GM19438 (cell line): ENCODE data around the gene FANK1.
"Not testable (repeated sequence)": the region's sequence is repeated elsewhere in the genome, so short reads cannot be mapped to it uniquely, and the experiment has no call there.

Source experiments
- ATAC-seq: cut with Tn5 transposase; IDR thresholded peaks from one replicate; pipeline ENCODE4 v1.9.1; 2021; ENCODE audit warnings: low read depth; ENCODE audit not compliant: unreplicated experiment

Gene FANK1

DNA sequence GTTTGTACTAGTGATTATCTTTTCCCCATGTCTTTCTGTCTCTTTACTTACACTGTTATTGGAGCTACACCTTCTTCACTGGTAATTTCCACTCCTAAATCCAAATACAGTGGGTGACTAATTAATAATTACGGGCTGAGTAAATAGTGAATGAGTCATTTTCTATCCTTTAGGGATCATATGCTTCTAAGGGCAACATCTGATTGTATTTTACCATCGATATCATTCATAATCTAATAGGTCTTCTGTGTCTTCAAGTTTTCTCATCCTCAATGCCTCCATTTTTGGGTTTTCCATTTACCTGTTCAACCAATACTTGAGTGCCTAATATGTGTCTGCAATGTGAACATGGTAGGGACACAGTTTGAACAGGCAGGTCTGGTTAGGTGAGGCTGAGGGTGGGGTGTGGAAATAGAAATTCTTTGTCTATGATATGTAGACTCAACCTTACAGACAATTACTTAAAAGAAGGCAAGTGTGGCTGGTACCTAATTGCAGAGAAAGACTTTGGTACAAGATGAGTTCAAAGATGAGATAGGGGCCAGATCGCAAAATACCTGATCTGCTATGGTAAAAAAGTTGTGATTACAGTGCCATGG is 9.4 kb upstream of the FANK1 start:
- no peak for ATAC-seq

DNA sequence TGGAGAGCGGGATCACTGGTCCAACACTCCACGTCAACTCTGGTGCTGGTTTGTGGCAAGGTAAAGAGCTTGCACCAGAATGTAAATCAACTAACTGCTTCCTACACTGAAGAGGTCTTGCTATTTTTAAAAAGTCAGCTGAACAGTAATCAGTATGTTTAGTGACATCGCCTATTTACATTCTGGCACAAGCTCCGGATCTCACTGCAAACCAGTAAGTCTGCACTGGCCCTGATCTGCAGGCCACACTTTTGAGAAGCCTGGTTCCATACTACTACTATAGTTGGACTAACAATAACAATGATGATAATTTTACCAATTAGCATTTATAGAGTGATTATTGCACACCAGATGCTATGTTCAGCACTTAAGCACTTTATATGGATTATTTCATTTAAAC is 6.9 kb upstream of the FANK1 start:
- ATAC-seq, result not testable (repeated sequence)

DNA sequence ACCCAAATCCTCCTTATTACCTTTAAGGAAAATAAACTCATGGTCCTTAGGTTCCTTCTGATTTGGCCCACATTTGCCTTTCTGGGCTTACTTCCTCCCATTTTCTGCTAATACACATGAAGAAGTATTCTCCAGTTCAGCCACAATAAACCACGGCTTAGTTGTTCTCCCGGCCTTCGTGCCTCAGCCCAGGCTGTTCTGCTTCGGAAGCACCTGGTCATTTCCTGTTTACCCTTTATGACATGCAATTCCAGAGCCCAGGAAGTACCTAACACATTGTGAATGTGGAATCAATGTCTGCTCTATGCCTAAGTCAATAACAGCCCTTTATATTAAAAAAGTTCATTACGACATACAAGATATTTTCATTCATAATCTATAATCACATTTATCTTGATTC is 4.0 kb upstream of the FANK1 start:
- not testable (repeated sequence) for ATAC-seq

DNA sequence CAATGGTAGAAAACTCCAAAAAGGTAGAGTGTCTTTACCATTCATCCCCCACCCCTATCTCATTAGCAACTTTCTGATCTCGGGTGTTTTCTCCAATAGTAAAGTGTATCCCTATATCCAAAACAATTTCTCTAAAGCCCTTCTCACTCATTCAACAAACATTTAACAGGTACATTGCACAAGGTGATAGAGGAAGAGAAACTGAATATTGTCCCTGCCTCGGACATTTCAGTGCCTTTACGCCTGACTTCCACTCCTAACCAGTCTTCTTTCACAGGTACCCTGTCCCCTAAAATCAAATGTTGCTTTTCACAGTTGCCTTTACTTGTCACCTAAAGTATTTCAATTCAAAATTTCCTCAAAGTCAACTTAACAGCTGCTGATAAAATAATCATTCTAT is 2.2 kb upstream of the FANK1 start:
- not testable (repeated sequence) for ATAC-seq

DNA sequence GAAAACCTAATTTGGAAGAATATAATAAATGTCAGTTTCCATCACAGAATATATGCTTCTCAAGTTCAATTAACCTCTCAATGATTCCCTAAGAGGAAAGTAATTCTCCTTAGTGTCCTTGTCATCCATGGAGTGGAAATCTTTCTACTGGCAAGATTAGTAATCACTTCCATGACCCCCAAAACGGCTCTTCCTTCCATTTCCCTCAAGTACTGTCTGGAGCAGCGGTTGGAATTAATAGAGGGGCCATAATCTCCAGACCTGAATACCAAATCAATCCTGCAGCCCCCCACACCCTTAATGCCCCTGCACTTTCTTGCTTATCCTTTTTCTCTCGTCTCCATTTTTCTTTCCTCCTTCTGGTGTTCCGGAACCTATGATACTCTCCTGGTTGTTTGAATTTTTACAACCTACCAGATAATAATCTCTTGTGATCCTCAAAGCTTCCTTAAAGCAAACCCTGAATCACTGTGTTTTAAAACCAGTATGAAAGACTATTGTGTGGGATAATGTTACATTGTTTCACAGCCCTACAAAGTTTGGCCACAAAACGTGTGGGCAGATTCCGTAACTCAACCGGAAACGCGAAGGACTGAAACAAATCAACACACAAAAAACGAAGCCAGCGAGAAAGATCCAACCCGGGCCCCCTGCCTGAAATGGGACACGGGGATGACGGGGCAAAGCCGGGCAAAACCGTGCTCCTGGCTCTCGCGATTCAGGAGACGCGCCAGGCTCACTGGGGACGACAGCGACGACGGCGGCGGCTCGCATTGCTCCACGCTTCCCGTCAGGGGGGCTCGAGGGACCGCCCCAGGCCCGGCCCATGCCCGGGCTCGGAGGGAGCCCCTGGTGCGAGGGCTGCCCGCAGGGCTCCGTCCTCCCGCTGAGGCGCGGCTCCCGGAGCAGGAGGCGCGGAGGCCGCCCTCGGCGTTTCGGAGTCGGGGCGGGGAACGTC is 955 bp upstream of the FANK1 start:
- ATAC-seq, result peak; percentile 63

DNA sequence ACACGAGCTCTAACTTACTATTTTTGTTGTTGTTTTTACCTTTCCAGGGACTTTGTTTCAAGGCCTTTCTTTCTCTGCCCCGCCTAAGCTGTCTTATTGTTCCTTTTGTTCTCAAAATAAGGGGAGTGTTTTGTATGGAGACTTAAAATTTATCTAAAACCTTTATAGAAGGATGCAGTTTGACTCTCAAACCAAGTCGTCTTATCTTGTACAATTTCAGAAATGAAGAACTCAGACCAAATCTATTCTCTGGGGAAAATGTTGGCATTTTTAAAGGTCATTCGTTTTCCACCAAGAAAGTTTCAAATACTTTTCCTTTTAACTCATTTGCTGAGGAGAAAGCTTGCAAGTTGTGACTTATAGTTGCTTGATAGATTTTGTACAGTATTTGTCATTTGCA is 953 bp downstream of the FANK1 start:
- not testable (repeated sequence) for ATAC-seq

DNA sequence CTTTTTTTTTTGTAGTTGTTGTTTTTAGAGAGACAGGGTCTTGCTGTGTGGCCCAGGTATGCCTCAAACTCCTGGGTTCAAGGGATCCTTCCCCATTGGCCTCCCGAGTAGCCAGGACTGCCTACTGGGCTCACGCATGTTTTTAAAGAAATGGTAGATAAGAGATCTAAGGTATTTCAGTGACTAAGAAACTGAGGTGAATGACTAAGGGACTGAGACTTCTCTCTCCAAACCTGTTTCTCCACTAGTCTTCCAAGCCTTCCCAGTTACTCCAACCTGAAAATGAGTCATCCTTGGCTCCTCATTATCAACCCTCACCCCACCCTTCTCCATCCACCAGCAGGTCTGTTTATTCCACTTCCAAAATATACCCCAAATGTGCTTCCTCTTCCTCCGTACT is 4.6 kb downstream of the FANK1 start:
- ATAC-seq, result not testable (repeated sequence)

DNA sequence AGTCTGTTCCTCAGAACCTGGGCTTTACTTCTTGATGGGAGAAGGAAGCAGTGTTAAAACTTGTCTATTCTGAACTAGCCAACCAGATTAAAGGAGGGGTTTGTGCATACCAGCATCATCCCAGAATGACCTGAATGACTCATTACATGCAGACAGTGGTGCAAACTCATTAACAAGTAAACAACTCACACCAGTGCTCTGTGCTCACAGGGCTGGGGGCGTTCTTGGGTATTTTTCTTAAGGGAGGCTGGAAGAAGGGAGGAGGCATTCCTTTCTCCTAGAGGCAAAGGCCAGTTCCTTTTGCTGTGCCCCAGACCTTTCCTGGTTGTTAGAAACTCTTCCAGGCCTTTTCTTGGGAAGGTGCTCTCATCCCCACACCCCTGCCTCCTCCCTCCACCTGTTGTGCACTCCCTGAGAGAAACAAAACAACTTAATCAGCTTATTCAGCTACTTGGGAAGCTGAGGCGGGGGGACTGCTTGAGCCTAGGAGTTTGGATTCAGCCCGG is 6.8 kb downstream of the FANK1 start:
- not testable (repeated sequence) for ATAC-seq

DNA sequence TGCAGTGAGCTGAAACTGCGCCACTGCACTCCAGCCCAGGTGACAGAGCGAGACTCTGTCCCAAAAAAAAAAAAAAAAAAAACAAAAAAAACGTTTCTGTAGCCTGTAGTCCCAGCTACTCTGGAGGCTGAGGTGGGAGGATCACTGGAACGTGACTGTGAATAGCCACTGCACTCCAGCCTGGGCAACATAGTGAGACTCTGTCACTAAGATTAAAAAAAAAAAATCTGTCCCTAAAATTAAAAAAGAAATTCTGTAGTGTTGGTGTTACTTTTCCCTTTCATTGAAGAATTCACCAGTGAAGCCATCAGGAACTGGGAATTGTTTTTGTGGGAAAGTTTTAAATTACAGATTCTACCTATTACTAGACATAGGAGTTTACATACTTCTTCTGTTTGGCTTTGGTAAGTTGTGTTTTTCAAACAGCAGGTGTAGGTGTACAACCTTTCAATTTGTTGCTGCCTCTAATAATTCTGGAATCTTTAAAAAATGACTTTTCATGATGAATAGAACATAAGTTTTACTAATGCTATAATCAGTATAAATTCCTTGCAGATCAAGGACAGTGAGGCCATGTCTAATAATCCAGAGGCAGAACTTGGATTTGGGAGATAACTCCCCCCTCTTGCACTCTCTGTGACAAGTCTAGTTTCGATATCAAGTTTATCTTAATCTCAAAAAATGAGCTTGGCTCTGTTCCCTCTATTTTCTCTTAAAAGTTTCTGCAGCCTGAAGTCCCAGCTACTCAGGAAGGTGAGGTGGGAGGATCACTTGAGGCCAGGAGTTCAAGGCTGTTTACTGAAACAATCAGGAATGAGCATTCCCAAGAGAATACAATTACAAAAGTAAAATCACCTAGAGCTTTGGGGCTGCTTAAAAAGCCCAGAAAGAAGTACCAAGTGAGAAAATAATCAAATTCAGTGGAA is 9.0 kb downstream of the FANK1 start:
- not testable (repeated sequence) for ATAC-seq

DNA sequence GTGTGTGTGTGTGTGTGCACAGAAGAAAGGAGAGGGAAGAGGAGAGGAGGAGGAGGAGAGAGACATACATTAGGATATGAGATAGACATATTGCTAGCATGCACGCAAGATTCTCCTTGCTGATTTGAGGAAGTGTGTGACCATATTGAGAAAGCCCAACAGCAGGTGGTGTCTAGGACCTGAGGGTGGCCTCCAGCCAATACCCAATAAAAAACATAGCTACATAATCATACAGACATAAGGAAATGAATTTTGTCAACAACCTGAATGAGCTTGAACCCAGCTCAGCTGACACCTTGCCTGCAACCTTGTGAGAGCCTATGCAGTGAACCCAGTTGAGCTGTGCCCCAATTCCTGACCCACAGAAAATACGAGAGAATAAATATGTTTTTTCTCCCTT is 11.2 kb downstream of the FANK1 start:
- ATAC-seq, result not testable (repeated sequence)

DNA sequence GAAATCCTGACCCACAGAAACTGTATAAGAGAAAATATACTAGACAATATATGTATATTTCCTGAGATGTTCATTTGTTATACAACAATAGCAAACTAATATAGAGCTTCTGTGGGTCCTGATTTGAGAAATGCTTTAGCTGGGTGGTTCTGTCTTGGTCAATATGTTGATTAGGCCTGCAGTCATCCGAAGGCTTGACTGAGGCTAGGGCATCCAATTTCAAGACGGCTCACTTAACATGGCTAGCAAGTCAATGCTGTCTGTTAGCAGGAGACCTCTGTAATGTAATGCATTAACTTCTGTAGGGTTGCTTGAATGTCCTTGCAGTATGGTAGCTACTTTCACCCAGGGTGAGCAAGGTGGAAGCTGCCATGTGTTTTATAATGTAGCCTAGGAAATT is 12.4 kb downstream of the FANK1 start:
- not testable (repeated sequence) for ATAC-seq

DNA sequence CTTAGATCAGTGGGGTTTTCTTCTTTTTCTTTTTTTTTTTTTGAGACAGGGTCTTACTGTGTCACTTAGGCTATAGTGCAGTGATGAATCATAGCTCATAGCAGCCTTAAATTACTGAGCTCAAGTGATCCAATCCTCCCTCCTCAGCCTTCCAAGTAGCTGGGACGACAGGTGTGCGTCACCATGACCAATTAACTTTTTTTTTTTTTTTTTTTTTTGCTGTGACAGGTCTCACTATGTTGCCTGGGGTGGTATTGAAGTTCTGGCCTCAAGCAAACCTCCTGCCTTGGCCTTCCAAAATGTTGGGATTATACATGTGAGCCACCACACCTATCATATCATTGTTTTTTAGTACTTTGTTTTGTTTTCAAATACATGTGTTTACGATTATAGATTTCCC is 13.1 kb downstream of the FANK1 start:
- not testable (repeated sequence) for ATAC-seq

DNA sequence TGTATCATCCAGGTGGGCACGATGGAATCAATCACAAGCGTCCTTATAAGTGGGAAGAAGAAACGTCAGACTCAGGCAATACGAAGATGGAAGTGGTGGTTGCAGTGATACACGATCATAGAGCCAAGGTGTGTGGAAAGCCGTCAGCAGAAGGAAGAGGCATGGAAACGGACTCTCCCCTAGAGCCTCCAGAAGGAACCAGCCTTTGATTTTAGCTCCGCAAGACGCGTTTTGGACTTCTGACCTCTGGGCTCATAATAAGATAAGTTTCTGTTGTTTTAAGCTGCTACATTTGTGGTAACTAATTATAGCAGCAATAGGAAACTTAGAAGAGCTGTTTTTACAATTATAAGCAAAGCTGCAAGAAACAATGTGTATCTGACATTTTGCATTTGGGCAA is 14.8 kb downstream of the FANK1 start:
- no peak for ATAC-seq

DNA sequence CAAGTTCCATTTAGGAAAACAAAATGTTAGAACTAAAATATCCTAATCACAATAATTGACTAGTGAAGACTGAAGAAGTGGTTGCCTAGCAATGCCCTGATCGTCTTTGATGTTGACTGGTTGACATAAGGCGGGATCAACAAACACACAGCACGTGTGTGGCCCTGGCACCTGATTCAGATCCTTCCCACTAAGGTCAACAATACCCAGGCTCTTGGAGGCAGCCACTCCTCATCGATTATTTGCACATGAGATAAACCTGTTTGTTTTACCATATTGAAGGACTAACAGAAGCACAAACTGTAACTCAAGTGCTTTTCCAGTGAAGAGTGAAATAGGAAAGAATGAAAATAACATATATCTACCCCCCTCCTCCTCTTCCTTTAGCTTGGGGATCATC is 15.6 kb downstream of the FANK1 start:
- no peak for ATAC-seq

DNA sequence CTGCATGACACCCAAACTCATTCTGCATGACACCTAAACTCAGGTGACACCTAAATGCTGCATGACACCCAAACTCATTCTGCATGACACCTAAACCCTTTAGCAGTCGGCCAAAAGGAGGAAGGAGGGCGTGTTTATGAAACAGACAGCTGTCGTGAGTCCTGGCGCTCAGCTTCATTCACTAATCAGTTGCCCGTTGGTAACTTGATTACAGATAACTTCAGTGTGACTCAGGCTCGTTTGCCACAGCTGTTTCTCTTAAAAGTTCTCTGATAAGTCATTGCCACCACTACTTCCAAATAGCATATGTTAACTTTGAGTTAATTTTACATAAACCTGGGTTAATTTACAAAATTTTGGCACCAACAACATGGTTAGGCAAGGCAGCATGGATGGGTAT is 16.9 kb downstream of the FANK1 start:
- not testable (repeated sequence) for ATAC-seq

DNA sequence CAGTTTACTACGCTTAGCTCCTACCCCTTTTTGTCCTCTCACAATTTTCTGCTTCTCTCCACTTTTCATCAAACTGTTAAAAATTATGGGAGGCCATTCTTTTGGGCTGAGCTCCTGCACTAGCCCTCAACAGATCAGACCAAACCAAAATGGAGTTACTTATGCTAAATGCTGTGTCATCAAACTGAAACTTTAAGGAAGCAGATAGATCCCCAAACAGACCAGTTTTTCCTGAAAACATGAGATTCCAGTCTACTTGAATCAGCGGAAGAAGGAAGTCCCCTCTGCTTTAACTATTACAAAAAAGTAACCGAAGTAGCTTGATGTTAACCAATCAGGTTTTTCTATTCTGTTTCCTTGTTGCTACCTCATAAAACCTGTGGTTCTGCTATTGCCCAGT is 20.6 kb downstream of the FANK1 start:
- ATAC-seq, result no peak

DNA sequence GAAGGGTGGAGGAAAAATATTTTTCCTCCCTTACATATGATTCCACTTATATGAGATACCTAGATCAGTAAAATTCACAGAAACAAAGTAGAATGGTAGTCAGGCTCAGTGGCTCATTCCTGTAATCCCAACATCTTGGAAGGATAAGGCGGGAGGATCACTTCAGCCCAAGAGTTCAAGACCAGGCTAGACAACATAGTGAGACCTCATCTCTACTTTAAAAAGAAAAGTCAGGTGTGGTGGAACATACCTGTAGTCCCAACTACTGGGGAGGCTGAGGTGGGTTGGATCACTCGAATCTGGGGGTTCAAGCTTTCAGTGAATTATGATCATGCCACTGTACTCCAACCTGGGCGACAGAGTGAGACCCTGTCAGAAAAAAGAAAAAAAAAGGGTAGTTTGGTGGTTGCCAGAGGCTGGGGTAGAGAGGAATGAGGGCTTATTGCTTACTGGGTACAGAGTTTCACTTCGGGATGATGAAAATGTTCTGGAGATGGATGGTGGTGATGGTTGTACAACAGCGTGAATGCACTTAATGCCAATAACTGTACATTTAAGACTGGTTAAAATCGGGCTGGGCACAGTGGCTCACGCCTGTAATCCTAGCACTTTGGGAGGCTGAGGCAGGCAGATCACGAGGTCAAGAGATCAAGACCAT is 21.5 kb downstream of the FANK1 start:
- not testable (repeated sequence) for ATAC-seq

DNA sequence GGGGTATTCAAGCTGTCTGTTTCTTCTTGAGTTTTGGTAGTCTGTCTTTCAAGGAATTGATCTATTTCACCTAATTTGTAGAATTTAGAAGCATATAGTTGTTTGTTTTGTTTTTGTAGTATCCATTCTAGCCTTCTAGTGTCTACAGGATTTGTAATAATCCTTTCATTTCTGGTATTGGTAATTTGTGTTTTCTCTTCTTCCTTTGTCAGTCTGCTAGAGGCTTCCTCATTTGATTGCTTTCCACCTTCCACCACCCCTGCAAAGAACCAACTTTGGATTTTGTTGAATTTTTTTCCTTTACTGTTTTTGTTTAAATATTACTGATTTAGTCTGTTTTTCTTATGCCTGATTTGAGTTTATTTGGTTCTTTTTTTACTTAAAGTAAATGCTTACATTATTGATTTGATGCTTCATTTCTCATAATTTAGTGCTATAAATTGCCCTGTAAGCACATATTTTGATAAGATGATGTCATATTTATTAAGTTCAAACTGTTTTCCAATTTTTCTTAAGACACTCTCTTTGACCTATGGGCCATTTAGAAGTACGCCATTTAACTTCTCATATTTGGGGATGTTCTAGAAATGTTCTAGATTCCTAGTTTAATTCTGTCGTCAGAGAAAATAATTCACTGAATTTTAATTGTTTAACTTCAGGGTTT is 25.4 kb downstream of the FANK1 start:
- ATAC-seq, result not testable (repeated sequence)

DNA sequence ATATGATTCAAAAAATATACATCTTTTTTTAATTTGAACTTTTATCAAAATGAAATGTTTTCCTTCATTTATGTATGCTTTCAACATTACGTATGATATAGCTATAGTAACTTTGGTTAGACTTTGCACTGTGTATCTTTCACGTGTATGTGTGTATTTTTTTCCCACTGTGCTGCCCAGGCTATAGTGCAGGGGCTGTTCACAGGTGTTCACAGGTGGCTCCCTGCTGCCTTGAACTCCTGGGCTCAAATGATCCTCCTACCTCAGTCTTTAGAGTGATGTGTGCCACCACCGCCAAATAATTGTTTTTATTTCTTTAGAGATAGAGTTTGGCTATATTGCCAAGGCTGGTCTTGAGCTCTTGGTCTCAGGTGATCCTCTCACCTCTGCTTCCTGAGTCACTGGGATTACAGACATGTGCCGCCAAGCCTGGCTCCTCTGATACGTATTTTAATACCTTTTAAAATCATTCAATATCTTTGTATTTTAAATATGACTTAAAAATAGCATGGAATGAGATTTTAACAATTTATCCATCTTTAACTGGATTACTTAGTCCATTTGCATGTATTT is 29.0 kb downstream of the FANK1 start:
- ATAC-seq, result no peak
